Measurements from ENCODE around the gene RFC4.
A peak's percentile ranks its signal among the peaks of the same experiment; 100 is the strongest.

RFC4 gene

DNA sequence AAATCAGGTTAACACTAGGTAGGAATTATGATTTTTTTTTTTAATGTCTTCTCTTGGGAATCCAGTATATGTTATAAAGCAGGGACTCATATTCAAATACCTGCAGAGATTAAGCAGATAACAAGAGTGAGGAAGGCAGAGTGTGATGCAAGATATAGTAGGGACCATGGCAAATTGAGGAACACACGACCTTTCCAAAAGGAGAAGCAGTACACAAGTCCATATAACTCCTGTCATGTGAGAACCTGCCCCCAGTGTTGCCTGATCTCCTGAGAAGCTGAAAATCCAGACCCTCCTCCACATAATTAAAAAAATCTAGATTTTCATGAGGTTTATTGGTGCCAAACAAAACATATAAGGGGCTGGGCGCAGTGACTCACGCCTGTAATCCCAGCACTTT, 3.6 kb downstream of the RFC4 start:
- Histone ChIP-seq H3K9ac (ENCODE audit: insufficient read length) (no peak overlapping the region), H3K36me3 (ENCODE audit: insufficient read depth, low read length) (peaks cover 70% of the 10 kb centered on the region), H3K9me3 (ENCODE audit: low read depth, low read length) (no peaks in the 10 kb centered on the region), H3K4me3 (no peak overlapping the region), H3K27ac (no peak overlapping the region)
- DNase-seq (ENCODE audit: low read depth, low spot score), result no peak
- no peak for TF ChIP-seq POLR2AphosphoS5 (IDR thresholded peaks at IDR 0.05; ENCODE audit: borderline replicate concordance, low read depth, low read length)

DNA sequence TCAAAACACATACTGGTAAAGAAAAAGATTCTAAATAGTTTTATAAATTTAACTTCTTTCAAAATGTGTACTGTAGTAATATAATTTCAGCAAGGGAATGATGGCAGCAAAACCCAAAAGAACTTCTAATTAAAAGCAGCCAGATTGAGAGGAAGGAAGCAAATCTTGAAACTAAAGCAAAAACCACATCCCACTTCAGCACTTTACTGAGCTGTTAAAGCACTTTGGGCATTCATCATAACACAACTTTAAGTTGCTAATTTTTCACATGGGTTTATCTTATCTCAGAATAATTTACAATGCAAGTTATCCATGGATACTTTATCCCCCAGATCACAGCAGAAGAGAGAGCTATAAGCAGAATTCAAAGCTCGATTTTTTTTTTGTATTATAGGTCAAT, 6.0 kb downstream of the RFC4 start:
- no peak for TF ChIP-seq FOXP2 (optimal IDR thresholded peaks at IDR 0.05; ENCODE audit: control extremely low read depth, extremely low read length, insufficient read depth)
- no peak for TF ChIP-seq EZH2 (IDR thresholded peaks at IDR 0.05)
- TF ChIP-seq POLR2AphosphoS5 (IDR thresholded peaks at IDR 0.05; ENCODE audit: borderline replicate concordance, low read depth, low read length), result no peak
- no peak overlapping the region for H3K4me3 ChIP-seq
- no peaks in the 10 kb centered on the region for H3K9me3 ChIP-seq (ENCODE audit: low read depth, low read length)
- no peak overlapping the region for H3K9ac ChIP-seq (ENCODE audit: insufficient read length)
- no peak overlapping the region for H3K27ac ChIP-seq
- peaks cover 93% of the 10 kb centered on the region for H3K36me3 ChIP-seq (ENCODE audit: insufficient read depth, low read length)
- no peak for DNase-seq (ENCODE audit: low read depth, low spot score)

GRCh38 chr3:186798239-186798874, 7.9 kb downstream of the RFC4 start:
- Histone ChIP-seq H3K4me3 (no peak overlapping the region), H3K27ac (no peak overlapping the region), H3K9ac (ENCODE audit: insufficient read length) (no peak overlapping the region), H3K9me3 (ENCODE audit: low read depth, low read length) (no peaks in the 10 kb centered on the region), H3K36me3 (ENCODE audit: insufficient read depth, low read length) (peaks cover 91% of the 10 kb centered on the region)
- no peak for TF ChIP-seq POLR2AphosphoS5 (IDR thresholded peaks at IDR 0.05; ENCODE audit: borderline replicate concordance, low read depth, low read length)
- no peak for TF ChIP-seq FOXP2 (optimal IDR thresholded peaks at IDR 0.05; ENCODE audit: control extremely low read depth, extremely low read length, insufficient read depth)
- TF ChIP-seq EZH2 (IDR thresholded peaks at IDR 0.05), result no peak
- no peak for DNase-seq (ENCODE audit: low read depth, low spot score)

GRCh38 chr3:186790261-186790981, 15.9 kb downstream of the RFC4 start:
- H3K36me3 ChIP-seq (ENCODE audit: insufficient read depth, low read length), result peaks cover 96% of the 10 kb centered on the region
- peak overlapping the region; percentile 81 for H3K27ac ChIP-seq
- H3K9ac ChIP-seq (ENCODE audit: insufficient read length), result no peak overlapping the region
- DNase-seq (ENCODE audit: low read depth, low spot score), result no peak
- no peak overlapping the region for H3K4me3 ChIP-seq
- no peaks in the 10 kb centered on the region for H3K9me3 ChIP-seq (ENCODE audit: low read depth, low read length)
- TF ChIP-seq POLR2AphosphoS5 (IDR thresholded peaks at IDR 0.05; ENCODE audit: borderline replicate concordance, low read depth, low read length) (peak; percentile 63), FOXP2 (optimal IDR thresholded peaks at IDR 0.05; ENCODE audit: control extremely low read depth, extremely low read length, insufficient read depth) (no peak)

DNA sequence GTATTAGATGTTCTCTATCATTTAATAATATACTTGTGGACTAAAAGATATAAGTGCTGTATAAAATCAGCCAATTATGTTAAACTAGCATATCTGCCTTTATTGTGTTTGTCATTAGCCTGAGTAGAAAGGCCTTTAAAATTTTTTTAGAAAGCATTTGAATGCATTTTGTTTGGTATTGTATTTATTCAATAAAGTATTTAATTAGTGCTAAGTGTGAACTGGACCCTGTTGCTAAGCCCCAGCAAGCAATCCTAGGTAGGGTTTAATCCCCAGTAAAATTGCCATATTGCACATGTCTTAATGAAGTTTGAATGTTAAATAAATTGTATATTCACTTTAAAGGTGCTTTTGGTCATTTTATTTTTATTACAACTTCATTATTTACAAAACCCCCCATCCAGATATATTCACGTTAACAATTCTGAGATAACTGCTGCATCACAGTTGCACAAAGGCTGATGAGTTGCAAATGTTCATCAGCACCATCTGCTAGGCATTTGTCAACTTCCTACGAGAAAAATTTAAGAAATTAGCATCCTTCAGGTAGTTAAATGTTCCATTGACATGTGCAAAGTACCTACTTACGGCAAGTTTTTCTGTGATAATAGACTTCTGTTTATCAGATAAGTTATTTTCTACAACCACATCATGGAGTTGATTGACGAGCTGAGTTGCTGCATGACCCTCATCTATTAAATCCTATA, 16.6 kb downstream of the RFC4 start:
- Histone ChIP-seq H3K36me3 (ENCODE audit: insufficient read depth, low read length) (peaks cover 98% of the 10 kb centered on the region), H3K27ac (peak overlapping the region; percentile 81), H3K9me3 (ENCODE audit: low read depth, low read length) (no peaks in the 10 kb centered on the region), H3K9ac (ENCODE audit: insufficient read length) (no peak overlapping the region), H3K4me3 (no peak overlapping the region)
- TF ChIP-seq POLR2AphosphoS5 (IDR thresholded peaks at IDR 0.05; ENCODE audit: borderline replicate concordance, low read depth, low read length) (peak; percentile 47; the same call in 1 of the 2 replicates), EZH2 (IDR thresholded peaks at IDR 0.05) (no peak)
- no peak for DNase-seq (ENCODE audit: low read depth, low spot score)

DNA sequence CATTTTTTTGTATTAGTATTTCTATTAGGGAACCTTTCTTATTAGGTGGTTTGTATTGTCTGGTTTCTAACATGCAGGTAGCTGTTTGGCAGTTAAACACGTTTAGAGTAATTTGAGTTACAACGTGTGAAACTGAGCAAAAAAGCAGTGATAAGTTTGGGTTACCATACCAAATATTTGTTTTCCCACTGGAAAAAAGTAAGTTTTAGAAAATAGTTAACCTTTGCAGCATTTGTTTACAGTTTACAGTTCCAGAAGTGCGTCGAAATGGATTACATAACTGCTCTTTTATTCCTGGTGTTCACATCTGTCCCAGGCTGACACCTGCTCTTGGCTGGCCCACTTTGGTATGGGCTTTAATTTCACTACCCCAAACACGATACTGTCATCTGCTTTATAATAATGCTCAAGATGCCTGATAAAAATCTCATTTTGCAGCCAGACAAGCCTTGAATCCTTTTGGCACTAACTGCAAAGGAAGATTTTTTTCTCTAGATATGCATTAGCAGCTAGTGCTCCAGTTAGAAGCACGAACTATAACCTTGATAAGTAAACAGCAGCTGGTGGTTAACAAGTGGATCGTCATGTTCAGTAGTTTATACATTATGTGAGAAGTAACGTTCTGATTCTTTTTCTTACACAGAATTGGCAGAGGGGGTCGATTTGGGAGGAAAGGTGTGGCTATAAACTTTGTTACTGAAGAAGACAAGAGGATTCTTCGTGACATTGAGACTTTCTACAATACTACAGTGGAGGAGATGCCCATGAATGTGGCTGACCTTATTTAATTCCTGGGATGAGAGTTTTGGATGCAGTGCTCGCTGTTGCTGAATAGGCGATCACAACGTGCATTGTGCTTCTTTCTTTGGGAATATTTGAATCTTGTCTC, 17.6 kb downstream of the RFC4 start:
- H3K9ac ChIP-seq (ENCODE audit: insufficient read length), result no peak overlapping the region

DNA sequence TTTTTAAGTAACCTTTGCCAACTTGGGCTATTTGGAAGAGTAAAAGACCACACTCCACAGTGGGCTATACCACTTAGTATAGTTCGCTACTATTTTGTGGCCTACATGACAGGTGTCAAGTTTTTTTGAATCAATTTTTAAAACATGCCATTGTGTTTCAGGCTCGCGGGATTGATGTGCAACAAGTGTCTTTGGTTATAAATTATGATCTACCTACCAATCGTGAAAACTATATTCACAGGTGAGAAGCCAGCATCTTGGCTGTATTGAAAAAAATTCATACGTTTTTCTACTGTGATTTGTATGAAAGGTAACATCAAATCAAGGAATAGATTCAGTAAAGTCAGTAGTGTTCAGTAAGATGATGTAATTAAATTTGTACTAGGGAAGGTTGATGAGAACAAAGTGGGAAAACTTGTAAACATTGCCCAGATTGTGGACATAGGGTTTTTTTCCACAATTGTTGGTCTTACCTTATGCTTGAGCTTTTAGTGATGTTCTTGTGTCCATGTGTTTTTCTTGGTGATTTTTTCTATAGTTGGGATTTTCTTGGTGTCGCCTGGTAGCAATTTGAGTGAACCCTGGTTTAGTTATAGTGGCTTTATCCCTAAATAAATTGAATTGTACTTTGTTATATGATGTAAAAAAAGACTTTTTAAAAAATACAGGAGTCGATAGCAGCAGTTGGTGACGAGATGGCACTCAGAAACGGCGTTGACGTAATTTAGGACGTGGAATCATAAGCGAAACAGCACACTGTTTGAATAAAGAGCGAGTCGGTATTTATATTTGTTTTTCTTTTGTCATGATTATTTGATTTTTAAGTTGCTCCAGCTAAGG, 18.4 kb downstream of the RFC4 start:
- H3K9me3 ChIP-seq (ENCODE audit: low read depth, low read length), result no peaks in the 10 kb centered on the region
- TF ChIP-seq POLR2AphosphoS5 (IDR thresholded peaks at IDR 0.05; ENCODE audit: borderline replicate concordance, low read depth, low read length), result no peak
- no peak for TF ChIP-seq EZH2 (IDR thresholded peaks at IDR 0.05)
- TF ChIP-seq FOXP2 (optimal IDR thresholded peaks at IDR 0.05; ENCODE audit: control extremely low read depth, extremely low read length, insufficient read depth), result no peak
- peak overlapping the region; percentile 99 for H3K4me3 ChIP-seq
- peaks cover 93% of the 10 kb centered on the region for H3K36me3 ChIP-seq (ENCODE audit: insufficient read depth, low read length)
- peak overlapping the region; percentile 37 for H3K9ac ChIP-seq (ENCODE audit: insufficient read length)
- no peak for DNase-seq (ENCODE audit: low read depth, low spot score)
- H3K27ac ChIP-seq, result peak overlapping the region; percentile 98

More for the DNA sequence above, 17.6 kb downstream of the RFC4 start:
- peak overlapping the region; percentile 98 for H3K27ac ChIP-seq
- H3K36me3 ChIP-seq (ENCODE audit: insufficient read depth, low read length), result peaks cover 98% of the 10 kb centered on the region
- TF ChIP-seq POLR2AphosphoS5 (IDR thresholded peaks at IDR 0.05; ENCODE audit: borderline replicate concordance, low read depth, low read length) (peak; percentile 46; the same call in 1 of the 2 replicates), FOXP2 (optimal IDR thresholded peaks at IDR 0.05; ENCODE audit: control extremely low read depth, extremely low read length, insufficient read depth) (no peak)
- no peaks in the 10 kb centered on the region for H3K9me3 ChIP-seq (ENCODE audit: low read depth, low read length)
- no peak for DNase-seq (ENCODE audit: low read depth, low spot score)
- H3K4me3 ChIP-seq, result peak overlapping the region; percentile 1; the same call in 1 of the 2 replicates
